Measurements from ENCODE around the gene KRT6C.

Gene KRT6C

GRCh38 chr12:52438305-52439301 lies 35.0 kb downstream of the KRT6C start:
- DNase-seq (ENCODE audit: insufficient read length) (no peak), FAIRE-seq (no peak)
- TF ChIP-seq TAF1 (IDR thresholded peaks at IDR 0.05; ENCODE audit: borderline replicate concordance, low read depth, low read length) (no peak), POLR2A (IDR thresholded peaks at IDR 0.05; ENCODE audit: low read depth, low read length) (no peak)

- FAIRE-seq (no peak), DNase-seq (ENCODE audit: insufficient read length) (no peak)
- TF ChIP-seq POLR2A (IDR thresholded peaks at IDR 0.05; ENCODE audit: low read depth, low read length) (no peak), TAF1 (IDR thresholded peaks at IDR 0.05; ENCODE audit: borderline replicate concordance, low read depth, low read length) (no peak), POLR2AphosphoS5 (IDR thresholded peaks at IDR 0.05; ENCODE audit: low read depth, low read length) (no peak)
These were observed 36.1 kb downstream of the KRT6C start for GRCh38 chr12:52437508-52437907.

GRCh38 chr12:52436828-52437474 lies 36.7 kb downstream of the KRT6C start:
- DNase-seq (ENCODE audit: insufficient read length) (no peak), FAIRE-seq (no peak)
- no peak for TF ChIP-seq TAF1 (IDR thresholded peaks at IDR 0.05; ENCODE audit: borderline replicate concordance, low read depth, low read length)
- TF ChIP-seq POLR2A (IDR thresholded peaks at IDR 0.05; ENCODE audit: low read depth, low read length) = no peak
- TF ChIP-seq POLR2AphosphoS5 (IDR thresholded peaks at IDR 0.05; ENCODE audit: low read depth, low read length) = no peak

- FAIRE-seq (no peak), DNase-seq (ENCODE audit: insufficient read length) (no peak)
- TF ChIP-seq TAF1 (IDR thresholded peaks at IDR 0.05; ENCODE audit: borderline replicate concordance, low read depth, low read length) = no peak
- no peak for TF ChIP-seq POLR2AphosphoS5 (IDR thresholded peaks at IDR 0.05; ENCODE audit: low read depth, low read length)
- TF ChIP-seq POLR2A (IDR thresholded peaks at IDR 0.05; ENCODE audit: low read depth, low read length) = no peak
These were observed 37.4 kb downstream of the KRT6C start for GRCh38 chr12:52436000-52436827.

GRCh38 chr12:52435659-52435999 lies 38.0 kb downstream of the KRT6C start:
- no peak for DNase-seq (ENCODE audit: insufficient read length)
- TF ChIP-seq POLR2A (IDR thresholded peaks at IDR 0.05; ENCODE audit: low read depth, low read length) = no peak
- TF ChIP-seq POLR2AphosphoS5 (IDR thresholded peaks at IDR 0.05; ENCODE audit: low read depth, low read length) = no peak
- TF ChIP-seq TAF1 (IDR thresholded peaks at IDR 0.05; ENCODE audit: borderline replicate concordance, low read depth, low read length) = no peak
- FAIRE-seq = no peak

GRCh38 chr12:52434760-52435530 lies 38.7 kb downstream of the KRT6C start:
- DNase-seq (ENCODE audit: insufficient read length) = no peak
- FAIRE-seq = no peak
- TF ChIP-seq TAF1 (IDR thresholded peaks at IDR 0.05; ENCODE audit: borderline replicate concordance, low read depth, low read length) (no peak), POLR2A (IDR thresholded peaks at IDR 0.05; ENCODE audit: low read depth, low read length) (no peak), POLR2AphosphoS5 (IDR thresholded peaks at IDR 0.05; ENCODE audit: low read depth, low read length) (no peak)

- TF ChIP-seq TAF1 (IDR thresholded peaks at IDR 0.05; ENCODE audit: borderline replicate concordance, low read depth, low read length) = no peak
- no peak for TF ChIP-seq POLR2AphosphoS5 (IDR thresholded peaks at IDR 0.05; ENCODE audit: low read depth, low read length)
- no peak for TF ChIP-seq POLR2A (IDR thresholded peaks at IDR 0.05; ENCODE audit: low read depth, low read length)
- FAIRE-seq (no peak), DNase-seq (ENCODE audit: insufficient read length) (no peak)
These were observed 39.4 kb downstream of the KRT6C start, which contains the start of gene KRT75 for GRCh38 chr12:52434081-52434733. Gene KRT75, minus strand, starts transcription at chr12:52434371. Its CDS starts 67 bp downstream, at chr12:52434304.

GRCh38 chr12:52433501-52434080 lies 40.0 kb downstream of the KRT6C start:
- DNase-seq (ENCODE audit: insufficient read length) (no peak), FAIRE-seq (no peak)
- TF ChIP-seq POLR2AphosphoS5 (IDR thresholded peaks at IDR 0.05; ENCODE audit: low read depth, low read length) (no peak), TAF1 (IDR thresholded peaks at IDR 0.05; ENCODE audit: borderline replicate concordance, low read depth, low read length) (no peak), POLR2A (IDR thresholded peaks at IDR 0.05; ENCODE audit: low read depth, low read length) (no peak)

GRCh38 chr12:52432559-52433207 lies 40.9 kb downstream of the KRT6C start:
- DNase-seq (ENCODE audit: insufficient read length) = no peak
- no peak for FAIRE-seq
- TF ChIP-seq POLR2A (IDR thresholded peaks at IDR 0.05; ENCODE audit: low read depth, low read length) (no peak), POLR2AphosphoS5 (IDR thresholded peaks at IDR 0.05; ENCODE audit: low read depth, low read length) (no peak), TAF1 (IDR thresholded peaks at IDR 0.05; ENCODE audit: borderline replicate concordance, low read depth, low read length) (no peak)
